HG02678 (cell line): ENCODE results near the gene MARK4.

Experiments
- ATAC-seq: cut with Tn5 transposase; IDR thresholded peaks from one replicate; pipeline ENCODE4 v1.9.1; 2021; ENCODE audit warnings: mild to moderate bottlenecking, moderate library complexity; ENCODE audit not compliant: unreplicated experiment

The MARK4 gene

DNA sequence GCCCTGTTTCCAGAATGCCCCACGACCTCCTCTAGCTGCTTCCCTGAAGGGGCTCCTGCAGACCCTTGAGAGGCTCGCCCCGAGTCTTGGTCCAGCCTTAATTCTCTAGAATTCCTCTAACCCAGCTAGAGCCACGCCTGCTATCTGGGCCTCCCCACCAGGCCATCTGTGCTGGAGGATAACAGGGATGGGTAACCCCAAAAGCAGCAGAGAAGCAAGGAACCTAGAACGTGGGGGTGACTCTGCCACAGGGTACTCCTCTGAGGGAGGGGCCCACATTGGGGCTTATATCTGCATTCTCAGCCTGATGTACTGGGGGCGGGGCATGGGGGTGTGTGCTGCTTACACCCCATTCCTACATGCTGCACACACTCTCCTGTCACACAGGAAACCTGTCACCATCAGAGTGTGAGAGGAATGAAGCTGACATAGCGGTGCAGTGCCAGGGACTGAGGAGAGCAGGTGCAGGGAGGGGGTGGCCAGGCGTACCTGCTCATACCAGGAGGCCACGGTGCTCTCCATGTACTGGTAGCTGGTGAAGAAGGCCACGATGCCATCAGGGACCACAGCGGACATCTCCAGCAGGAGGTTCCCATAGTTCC, 103.3 kb downstream of the MARK4 start:
- no peak for ATAC-seq
